Activated T-helper 2 cell treated with anti-CD3 and anti-CD28 coated beads, Interferon-gamma antibody, Interleukin-2, Interleukin-4, amounts not matched to agents 10 μg/mL and 5 μg/mL and 100 μg/mL, durations not matched to agents 14 hours and 24 hours and 36 hours (primary cell): Measurements from ENCODE around the gene CRTAC1. TPM values are rescaled to one million over a fixed set of nuclear protein-coding genes. Genes with fewer than 3 reads are reported as not detected.

Experiments used
- DNase-seq: peaks from one replicate; pipeline ENCODE4 v3.0.0; 2021; ENCODE audit warnings: low spot score
- H3K27ac Mint-ChIP-seq: one replicate; pipeline ENCODE4 v1.8.0; 2021; ENCODE audit warnings: mixed read lengths
- H3K27me3 Mint-ChIP-seq: one replicate; pipeline ENCODE4 v1.8.0; 2021; ENCODE audit warnings: low read depth, mixed read lengths
- H3K36me3 Mint-ChIP-seq: one replicate; pipeline ENCODE4 v1.8.0; 2021; ENCODE audit warnings: low read depth, mixed read lengths
- H3K4me1 Mint-ChIP-seq: one replicate; pipeline ENCODE4 v1.8.0; 2021; ENCODE audit warnings: low read depth, mixed read lengths
- H3K4me3 Mint-ChIP-seq: one replicate; pipeline ENCODE4 v1.8.0; 2021; ENCODE audit warnings: low read depth, mild to moderate bottlenecking, moderate library complexity, mixed read lengths
- H3K9me3 Mint-ChIP-seq: one replicate; pipeline ENCODE4 v1.8.0; 2021; ENCODE audit warnings: mixed read lengths
- intact Hi-C: fragments of 100-400 bp; cut with micrococcal nuclease; formaldehyde crosslinking; loops from one replicate; pipeline ENCODE4 v1.15.1; 2023
- total RNA-seq: library from RNA; stranded (reverse); gene quantifications from 2 replicates; pipeline ENCODE4 v1.2.3, GENCODE V29; 2022

Gene CRTAC1
- total RNA-seq, 1 donor from 2014 or later = not detected

GRCh38 chr10:97940534-97940933, 89.9 kb downstream of the CRTAC1 start:
- intact Hi-C loops = no loop called here
- peaks cover 8% of the 10 kb centered on the region for H3K27me3 Mint-ChIP-seq
- no peaks in the 10 kb centered on the region for H3K4me1 Mint-ChIP-seq
- no peak overlapping the region for H3K4me3 Mint-ChIP-seq
- peaks cover 15% of the 10 kb centered on the region for H3K9me3 Mint-ChIP-seq
- no peak for DNase-seq
- H3K36me3 Mint-ChIP-seq = no peaks in the 10 kb centered on the region
- no peak overlapping the region for H3K27ac Mint-ChIP-seq

- Mint-ChIP-seq H3K27me3 (peaks cover 8% of the 10 kb centered on the region), H3K9me3 (peaks cover 8% of the 10 kb centered on the region), H3K27ac (no peak overlapping the region), H3K4me3 (no peak overlapping the region), H3K36me3 (no peaks in the 10 kb centered on the region), H3K4me1 (no peaks in the 10 kb centered on the region)
- intact Hi-C loops = no loop called here
- DNase-seq = no peak
These were observed 90.9 kb downstream of the CRTAC1 start for GRCh38 chr10:97939446-97939990.

DNA sequence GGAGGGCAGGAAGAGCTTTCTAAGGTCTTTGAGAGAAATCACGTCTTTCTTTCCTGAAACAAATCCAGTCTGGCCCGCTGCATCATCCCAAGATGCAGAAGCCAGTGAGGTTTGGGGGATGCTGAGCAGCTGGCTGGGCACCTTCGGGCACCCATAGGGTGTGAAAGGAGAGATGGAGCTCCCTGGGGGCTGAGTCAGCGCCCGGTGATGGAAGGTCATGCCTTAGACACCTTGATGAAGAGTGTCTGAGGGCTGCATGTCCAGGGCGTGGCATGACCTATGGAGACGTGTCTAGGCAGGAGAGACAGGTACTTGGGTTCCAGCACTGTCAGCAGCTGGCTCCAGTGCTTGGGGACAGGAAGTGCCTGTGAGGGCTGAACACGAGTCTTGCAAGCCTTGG, 92.5 kb downstream of the CRTAC1 start:
- Mint-ChIP-seq H3K36me3 (no peaks in the 10 kb centered on the region), H3K4me3 (no peak overlapping the region), H3K27ac (no peak overlapping the region), H3K27me3 (peaks cover 8% of the 10 kb centered on the region), H3K9me3 (peaks cover 2% of the 10 kb centered on the region), H3K4me1 (no peaks in the 10 kb centered on the region)
- intact Hi-C loops = no loop called here
- no peak for DNase-seq

GRCh38 chr10:97937054-97937453, 93.4 kb downstream of the CRTAC1 start:
- Mint-ChIP-seq H3K4me1 (no peaks in the 10 kb centered on the region), H3K4me3 (no peak overlapping the region), H3K36me3 (no peaks in the 10 kb centered on the region), H3K27ac (no peak overlapping the region), H3K9me3 (no peaks in the 10 kb centered on the region), H3K27me3 (peaks cover 8% of the 10 kb centered on the region)
- no peak for DNase-seq
- intact Hi-C loops = no loop called here

DNA sequence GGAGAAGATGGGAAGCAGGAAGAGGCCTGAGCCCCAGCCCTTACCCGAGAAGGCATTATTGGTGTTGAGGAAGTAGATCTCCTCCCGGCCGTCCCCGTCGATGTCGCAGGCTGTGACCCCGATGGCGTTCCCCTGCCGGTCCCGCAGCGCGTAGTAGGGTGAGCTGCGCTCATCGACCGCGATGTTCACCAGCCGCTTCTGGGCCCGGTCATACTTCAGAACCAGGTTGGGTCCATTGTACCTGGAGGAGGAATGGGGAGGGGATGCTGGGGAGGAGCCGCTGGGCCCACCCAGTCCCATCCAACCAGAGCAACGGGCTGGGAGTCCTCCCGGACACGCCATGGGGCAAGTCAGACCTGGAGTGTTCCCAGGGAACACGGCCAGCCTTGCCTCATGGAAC, 94.3 kb downstream of the CRTAC1 start:
- Mint-ChIP-seq H3K4me3 (no peak overlapping the region), H3K27me3 (peaks cover 3% of the 10 kb centered on the region), H3K9me3 (no peaks in the 10 kb centered on the region), H3K27ac (no peak overlapping the region), H3K4me1 (no peaks in the 10 kb centered on the region), H3K36me3 (no peaks in the 10 kb centered on the region)
- intact Hi-C loops = no loop called here
- DNase-seq = no peak

GRCh38 chr10:97932932-97933530, 97.4 kb downstream of the CRTAC1 start:
- DNase-seq = no peak
- Mint-ChIP-seq H3K27me3 (peaks cover 6% of the 10 kb centered on the region), H3K4me3 (no peak overlapping the region), H3K36me3 (no peaks in the 10 kb centered on the region), H3K4me1 (no peaks in the 10 kb centered on the region), H3K9me3 (no peaks in the 10 kb centered on the region), H3K27ac (no peak overlapping the region)
- intact Hi-C loops = no loop called here

GRCh38 chr10:97931041-97931440, 99.4 kb downstream of the CRTAC1 start:
- Mint-ChIP-seq H3K4me1 (no peaks in the 10 kb centered on the region), H3K27me3 (peaks cover 9% of the 10 kb centered on the region), H3K27ac (no peak overlapping the region), H3K4me3 (no peak overlapping the region), H3K9me3 (no peaks in the 10 kb centered on the region), H3K36me3 (no peaks in the 10 kb centered on the region)
- intact Hi-C loops = no loop called here
- no peak for DNase-seq

DNA sequence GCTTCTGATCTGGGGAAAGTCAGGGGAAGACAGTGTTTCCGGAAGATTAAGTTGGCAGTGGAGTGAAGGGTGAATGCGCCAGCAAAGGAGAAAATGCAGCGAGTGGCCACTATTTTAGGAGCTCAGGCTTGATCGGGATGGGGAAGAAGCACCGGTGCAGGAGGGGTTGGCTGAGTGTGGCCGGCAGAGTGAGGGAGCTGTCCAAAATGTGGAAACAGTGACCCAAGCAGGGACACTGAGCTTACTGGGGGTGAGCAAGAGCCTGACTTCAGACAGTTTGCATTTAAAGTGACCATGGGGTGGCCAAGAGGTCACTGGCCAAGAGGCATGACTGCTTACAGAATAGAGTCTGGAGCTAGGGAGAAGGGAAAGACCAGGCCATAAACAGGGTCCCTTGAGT, 101.5 kb downstream of the CRTAC1 start:
- no peaks in the 10 kb centered on the region for H3K4me1 Mint-ChIP-seq
- peaks cover 12% of the 10 kb centered on the region for H3K27me3 Mint-ChIP-seq
- no peak overlapping the region for H3K27ac Mint-ChIP-seq
- no peak for DNase-seq
- H3K4me3 Mint-ChIP-seq = no peak overlapping the region
- no peaks in the 10 kb centered on the region for H3K36me3 Mint-ChIP-seq
- intact Hi-C loops = no loop called here
- no peaks in the 10 kb centered on the region for H3K9me3 Mint-ChIP-seq

DNA sequence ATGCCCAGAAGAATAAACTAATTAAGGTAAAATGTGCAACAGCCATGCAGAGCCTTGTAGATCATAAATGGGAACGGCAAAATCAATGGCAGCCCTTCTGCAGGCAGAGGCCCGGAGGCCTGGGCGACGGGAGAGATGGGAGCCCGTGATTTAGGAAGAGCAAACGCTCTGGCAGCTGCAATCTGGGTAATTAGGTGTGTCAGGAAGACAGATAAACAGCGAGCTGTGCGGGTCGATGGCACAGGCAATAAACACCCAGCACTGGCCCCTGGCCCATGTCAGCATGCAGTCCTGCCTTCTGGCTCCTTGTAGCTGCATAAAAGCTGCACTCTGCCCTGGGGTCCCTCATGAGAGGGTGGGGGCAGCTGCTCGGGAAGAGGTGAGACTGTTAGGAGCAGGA, 102.8 kb downstream of the CRTAC1 start:
- no peaks in the 10 kb centered on the region for H3K4me1 Mint-ChIP-seq
- H3K27me3 Mint-ChIP-seq = peaks cover 12% of the 10 kb centered on the region
- H3K9me3 Mint-ChIP-seq = no peaks in the 10 kb centered on the region
- no peak for DNase-seq
- intact Hi-C loops = no loop called here
- no peak overlapping the region for H3K4me3 Mint-ChIP-seq
- H3K36me3 Mint-ChIP-seq = no peaks in the 10 kb centered on the region
- no peak overlapping the region for H3K27ac Mint-ChIP-seq

GRCh38 chr10:97926055-97926454, 104.4 kb downstream of the CRTAC1 start:
- Mint-ChIP-seq H3K4me1 (no peaks in the 10 kb centered on the region), H3K4me3 (no peak overlapping the region), H3K27ac (no peak overlapping the region), H3K36me3 (no peaks in the 10 kb centered on the region), H3K9me3 (no peaks in the 10 kb centered on the region), H3K27me3 (peaks cover 12% of the 10 kb centered on the region)
- intact Hi-C loops = no loop called here
- DNase-seq = no peak

DNA sequence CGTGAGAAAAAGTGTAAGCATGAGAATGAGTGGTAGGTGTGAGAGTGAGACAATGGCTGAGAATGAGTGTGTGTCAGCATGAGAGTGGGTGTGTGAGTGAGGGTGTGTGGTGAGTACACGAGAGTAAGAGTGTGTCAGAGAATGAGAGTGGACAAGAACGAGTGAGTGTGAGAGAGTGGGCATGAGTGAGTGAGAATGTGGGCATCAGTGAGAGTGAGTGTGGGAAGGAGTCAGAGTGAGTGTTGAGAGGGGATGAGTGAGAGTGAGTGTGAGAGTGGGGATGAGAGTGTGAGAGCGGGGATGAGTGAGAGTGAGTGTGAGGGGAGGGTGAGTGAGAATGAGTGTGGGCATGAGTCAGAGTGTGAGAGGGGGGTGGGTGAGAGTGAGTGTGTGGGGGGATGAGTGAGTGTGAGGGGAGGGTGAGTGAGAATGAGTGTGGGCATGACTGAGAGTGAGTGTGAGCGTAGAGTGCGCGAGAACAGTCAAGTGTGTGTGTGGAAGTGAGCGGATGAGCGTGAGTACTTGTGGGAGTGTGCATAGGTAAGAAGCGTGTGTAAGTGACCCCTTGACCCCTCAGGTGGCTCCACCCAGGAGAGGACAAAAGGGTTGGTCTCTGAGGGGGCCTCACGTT, 105.0 kb downstream of the CRTAC1 start:
- no peaks in the 10 kb centered on the region for H3K36me3 Mint-ChIP-seq
- H3K9me3 Mint-ChIP-seq = no peaks in the 10 kb centered on the region
- H3K27ac Mint-ChIP-seq = no peak overlapping the region

GRCh38 chr10:97924678-97925077, 105.7 kb downstream of the CRTAC1 start:
- no peak overlapping the region for H3K4me3 Mint-ChIP-seq
- H3K4me1 Mint-ChIP-seq = no peaks in the 10 kb centered on the region
- peaks cover 12% of the 10 kb centered on the region for H3K27me3 Mint-ChIP-seq
- H3K36me3 Mint-ChIP-seq = no peaks in the 10 kb centered on the region
- no peak for DNase-seq
- H3K27ac Mint-ChIP-seq = no peak overlapping the region
- H3K9me3 Mint-ChIP-seq = no peaks in the 10 kb centered on the region
- intact Hi-C loops = no loop called here

More for the DNA sequence above, 105.0 kb downstream of the CRTAC1 start:
- DNase-seq = no peak
- intact Hi-C loops = no loop called here
- H3K27me3 Mint-ChIP-seq = peaks cover 12% of the 10 kb centered on the region
- no peak overlapping the region for H3K4me3 Mint-ChIP-seq
- H3K4me1 Mint-ChIP-seq = no peaks in the 10 kb centered on the region

DNA sequence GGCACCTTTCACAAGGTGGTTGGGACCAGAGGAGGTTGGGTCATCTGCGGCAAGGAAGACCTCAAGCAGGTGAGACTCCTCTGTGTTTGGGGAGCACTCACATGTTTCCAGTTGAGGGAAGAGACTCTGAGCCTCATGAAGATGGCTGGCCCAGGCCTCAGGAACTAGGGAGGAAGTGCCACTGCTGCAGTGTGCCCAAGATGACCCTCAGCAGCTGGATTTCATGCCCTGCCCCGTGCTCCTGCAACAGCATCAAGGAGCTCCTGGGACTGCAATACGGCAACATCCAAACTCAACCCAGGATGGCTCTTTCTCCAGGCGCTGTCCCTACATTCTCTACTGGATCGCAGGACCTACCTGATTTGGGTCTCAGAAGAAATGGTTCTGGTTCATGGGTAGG, 106.9 kb downstream of the CRTAC1 start:
- intact Hi-C loops = no loop called here
- Mint-ChIP-seq H3K9me3 (no peaks in the 10 kb centered on the region), H3K27me3 (peaks cover 7% of the 10 kb centered on the region), H3K4me1 (no peaks in the 10 kb centered on the region), H3K27ac (no peak overlapping the region), H3K4me3 (no peak overlapping the region), H3K36me3 (no peaks in the 10 kb centered on the region)
- no peak for DNase-seq
